Measurements from ENCODE around the gene TMEM123.

DNA sequence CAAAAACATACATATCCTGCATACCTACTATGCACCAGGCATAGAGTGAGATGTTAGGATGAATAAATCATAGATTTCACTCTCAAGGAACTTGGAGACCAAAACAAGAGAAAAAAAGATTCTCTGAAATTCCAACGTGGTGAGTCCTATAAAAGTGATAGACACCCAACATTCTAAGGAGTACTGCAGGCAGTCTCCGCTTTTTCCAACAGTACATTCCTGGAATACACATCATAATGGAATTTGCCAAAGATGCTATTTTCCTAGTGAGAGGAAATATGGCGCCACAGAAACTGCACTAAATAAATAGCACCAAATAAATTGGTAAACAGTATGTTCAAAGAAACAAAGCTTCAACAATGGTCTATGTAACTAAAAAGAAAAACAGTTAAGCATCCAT, 6.0 kb downstream of the TMEM123 start:
- TF ChIP-seq CTCF (IDR thresholded peaks at IDR 0.05), result no peak
- TF ChIP-seq POLR2AphosphoS5 (IDR thresholded peaks at IDR 0.05; ENCODE audit: insufficient read depth in 1 of 2, low read depth in 1 of 2), result no peak
- TF ChIP-seq POLR2A (IDR thresholded peaks at IDR 0.05), result no peak
